Keratinocyte (primary cell): ENCODE measurements around the gene TSBP1. TPM values are rescaled to one million over a fixed set of nuclear protein-coding genes. Genes with fewer than 3 reads are reported as not detected.

Source experiments
- DNase-seq: peaks from one replicate; pipeline ENCODE4 v3.0.0-alpha.2; 2011; ENCODE audit warnings: low read depth, missing footprints, low spot score
- FAIRE-seq: peaks from 2 replicates; lab custom pipeline; 2011; peaks lifted over from hg19 to GRCh38; lab: Jason Lieb, UNC
- H2AFZ ChIP-seq: 2 replicates; pipeline ENCODE4 v1.6.0; 2012; ENCODE audit warnings: low read length, control low read depth, inconsistent platforms; ENCODE audit not compliant: control insufficient read depth
- H3K27ac ChIP-seq: 2 replicates; pipeline ENCODE4 v1.5.1; 2011; ENCODE audit warnings: low read length; ENCODE audit not compliant: control insufficient read depth, insufficient read depth
- H3K27me3 ChIP-seq: 3 replicates; pipeline ENCODE4 v1.6.0; 2011; ENCODE audit warnings: low read length; ENCODE audit not compliant: control insufficient read depth, insufficient read depth; ENCODE audit errors: extremely low read depth
- H3K36me3 ChIP-seq, 2 experiments: 2 replicates in 1 of 2; 3 replicates in 1 of 2; pipeline ENCODE4 v1.5.1; 2011; ENCODE audit warnings: low read length in 2 of 2, mild to moderate bottlenecking in 1 of 2; ENCODE audit not compliant: control insufficient read depth in 2 of 2, insufficient read depth in 2 of 2; ENCODE audit errors: extremely low read depth in 1 of 2
- H3K4me1 ChIP-seq: 3 replicates; pipeline ENCODE4 v1.5.1; 2011; ENCODE audit warnings: low read length; ENCODE audit not compliant: control insufficient read depth, insufficient read depth; ENCODE audit errors: extremely low read depth
- H3K4me2 ChIP-seq: 3 replicates; pipeline ENCODE4 v1.6.0; 2011; ENCODE audit warnings: low read depth, low read length; ENCODE audit not compliant: control insufficient read depth, insufficient read depth; ENCODE audit errors: extremely low read depth
- H3K4me3 ChIP-seq, 3 experiments: fragments of 200-600 bp in 1 of 3; sonication (generic) in 1 of 3; 2 replicates in 2 of 3; 3 replicates in 1 of 3; pipeline ENCODE4 v1.5.1; 2011 to 2016; ENCODE audit warnings: low read length in 3 of 3, mild to moderate bottlenecking in 3 of 3, control low read depth in 2 of 3, inconsistent platforms in 1 of 3, low read depth in 1 of 3, mixed read lengths in 1 of 3, mixed run types in 1 of 3, moderate library complexity in 1 of 3; ENCODE audit not compliant: control insufficient read depth in 2 of 3, insufficient read depth in 2 of 3; ENCODE audit errors: extremely low read depth in 1 of 3
- H3K79me2 ChIP-seq: 2 replicates; pipeline ENCODE4 v1.6.0; 2012; ENCODE audit warnings: low read length; ENCODE audit not compliant: control insufficient read depth, insufficient read depth
- H3K9ac ChIP-seq: 3 replicates; pipeline ENCODE4 v1.6.0; 2011; ENCODE audit warnings: low read length; ENCODE audit not compliant: control insufficient read depth, insufficient read depth; ENCODE audit errors: extremely low read depth
- H3K9me1 ChIP-seq: 3 replicates; pipeline ENCODE4 v1.6.0; 2011; ENCODE audit warnings: low read length; ENCODE audit not compliant: control insufficient read depth, insufficient read depth; ENCODE audit errors: extremely low read depth
- H3K9me3 ChIP-seq: 2 replicates; pipeline ENCODE4 v1.5.1; 2012; ENCODE audit warnings: low read depth, low read length; ENCODE audit not compliant: control insufficient read depth
- H4K20me1 ChIP-seq: 3 replicates; pipeline ENCODE4 v1.6.0; 2011; ENCODE audit warnings: low read length; ENCODE audit not compliant: control insufficient read depth, insufficient read depth; ENCODE audit errors: extremely low read depth
- EZH2 ChIP-seq: IDR thresholded peaks from one replicate; pipeline ENCODE4 v1.6.1; 2012; ENCODE audit warnings: inconsistent platforms, mild to moderate bottlenecking, low read length, moderate library complexity
- dilution Hi-C: fragments of 300-500 bp; cut with MboI; formaldehyde crosslinking; loops from one replicate; pipeline ENCODE4 v1.7.0; 2020; ENCODE audit warnings: low sequenced_read_pairs; ENCODE audit not compliant: extremely low pct_ligation_motif_present
- polyA plus RNA-seq, 5 experiments: library from polyadenylated mRNA; depleted of rRNA in 3 of 5; stranded (reverse) in 3 of 5; stranded (forward) in 1 of 5; unstranded in 1 of 5; fragments of >200 nt; gene quantifications; 1 replicate in 1 of 5; 2 replicates in 3 of 5; 3 replicates in 1 of 5; pipeline versions ENCODE4 v1.2.1 to v1.2.3, GENCODE V29; 2011 to 2012; ENCODE audit warnings: missing spikeins in 2 of 5, low read depth in 1 of 5, low replicate concordance in 1 of 5
- TF ChIP-seq, protein P1 (sequence below), 3 experiments: IDR thresholded peaks in 1 of 3; conservative IDR thresholded peaks in 1 of 3; optimal IDR thresholded peaks in 1 of 3; 2 replicates in 2 of 3; 3 replicates in 1 of 3; pipeline versions ENCODE3 to v1.5.1; 2011; ENCODE audit warnings: low read length in 3 of 3, mild to moderate bottlenecking in 3 of 3, moderate library complexity in 2 of 3, control low read depth in 1 of 3, inconsistent platforms in 1 of 3; ENCODE audit not compliant: insufficient read depth in 2 of 3; ENCODE audit errors: extremely low read depth in 1 of 3

The TSBP1 gene
- polyA plus RNA-seq, 1 donor (not counting 4 experiments of a cell fraction or from before 2014, with no cell fraction given) = not detected

DNA sequence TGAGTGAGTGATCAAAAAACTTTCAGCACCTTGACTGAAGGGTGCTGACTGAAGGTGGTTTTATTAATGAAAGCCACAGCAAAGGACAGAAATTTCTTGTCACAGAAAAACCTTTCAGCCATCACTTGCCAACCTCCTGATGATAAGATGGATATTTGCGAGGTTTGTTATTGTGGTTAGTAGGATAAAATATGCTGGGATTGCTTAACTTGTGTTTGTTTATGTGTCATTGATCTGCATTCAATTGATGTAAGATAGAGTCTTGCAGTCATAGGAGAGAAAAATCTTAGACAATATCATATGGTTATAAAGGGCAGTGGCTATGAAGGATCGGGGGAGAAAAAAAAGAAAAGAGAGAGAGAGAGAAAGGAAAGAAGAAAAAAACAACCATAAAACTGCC is 1.2 kb downstream of the TSBP1 start:
- dilution Hi-C loops = no loop called here
- Histone ChIP-seq H3K9me3 (no peaks in the 10 kb centered on the region), H3K4me3 (no peak overlapping the region), H3K4me1 (peaks cover 18% of the 10 kb centered on the region), H3K36me3 (no peaks in the 10 kb centered on the region), H3K27ac (no peak overlapping the region), H3K9ac (no peak overlapping the region), H3K9me1 (no peaks in the 10 kb centered on the region), H4K20me1 (no peaks in the 10 kb centered on the region), H3K4me2 (no peak overlapping the region), H2AFZ (no peak overlapping the region), H3K79me2 (no peaks in the 10 kb centered on the region), H3K27me3 (no peaks in the 10 kb centered on the region)
- TF ChIP-seq, protein P1, sequence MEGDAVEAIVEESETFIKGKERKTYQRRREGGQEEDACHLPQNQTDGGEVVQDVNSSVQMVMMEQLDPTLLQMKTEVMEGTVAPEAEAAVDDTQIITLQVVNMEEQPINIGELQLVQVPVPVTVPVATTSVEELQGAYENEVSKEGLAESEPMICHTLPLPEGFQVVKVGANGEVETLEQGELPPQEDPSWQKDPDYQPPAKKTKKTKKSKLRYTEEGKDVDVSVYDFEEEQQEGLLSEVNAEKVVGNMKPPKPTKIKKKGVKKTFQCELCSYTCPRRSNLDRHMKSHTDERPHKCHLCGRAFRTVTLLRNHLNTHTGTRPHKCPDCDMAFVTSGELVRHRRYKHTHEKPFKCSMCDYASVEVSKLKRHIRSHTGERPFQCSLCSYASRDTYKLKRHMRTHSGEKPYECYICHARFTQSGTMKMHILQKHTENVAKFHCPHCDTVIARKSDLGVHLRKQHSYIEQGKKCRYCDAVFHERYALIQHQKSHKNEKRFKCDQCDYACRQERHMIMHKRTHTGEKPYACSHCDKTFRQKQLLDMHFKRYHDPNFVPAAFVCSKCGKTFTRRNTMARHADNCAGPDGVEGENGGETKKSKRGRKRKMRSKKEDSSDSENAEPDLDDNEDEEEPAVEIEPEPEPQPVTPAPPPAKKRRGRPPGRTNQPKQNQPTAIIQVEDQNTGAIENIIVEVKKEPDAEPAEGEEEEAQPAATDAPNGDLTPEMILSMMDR (optimal IDR thresholded peaks at IDR 0.05 in 1 of 3, IDR thresholded peaks at IDR 0.05 in 1 of 3, conservative IDR thresholded peaks at IDR 0.05 in 1 of 3; ENCODE audit: extremely low read depth in 1 of 3, insufficient read depth in 2 of 3, low read length in 3 of 3) = no peak
- no peak for TF ChIP-seq EZH2
- FAIRE-seq = no peak
- DNase-seq = no peak

DNA sequence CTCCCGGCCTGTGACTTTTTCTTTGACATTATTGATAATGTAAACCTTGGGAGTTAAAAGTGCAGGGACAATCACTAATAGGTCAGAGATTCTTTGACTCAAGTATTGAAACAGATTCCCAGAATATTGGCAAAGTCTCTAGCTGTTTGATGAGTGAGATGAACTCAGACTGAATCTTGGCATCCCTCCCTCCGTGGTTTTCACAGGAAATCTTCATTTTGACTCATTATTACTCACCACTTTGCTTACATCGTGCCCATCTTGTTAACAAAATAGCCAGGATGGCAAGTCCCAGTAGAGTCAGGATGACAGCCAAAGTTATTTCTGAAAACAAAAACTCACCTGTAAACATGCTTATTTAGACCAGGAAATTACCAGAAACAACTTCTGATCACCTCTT is 2.0 kb downstream of the TSBP1 start:
- Histone ChIP-seq H3K79me2 (no peaks in the 10 kb centered on the region), H3K9ac (no peak overlapping the region), H3K4me3 (no peak overlapping the region), H2AFZ (no peak overlapping the region), H3K9me1 (no peaks in the 10 kb centered on the region), H3K4me2 (peak overlapping the region; percentile 28), H3K36me3 (no peaks in the 10 kb centered on the region), H4K20me1 (no peaks in the 10 kb centered on the region), H3K9me3 (no peaks in the 10 kb centered on the region), H3K27ac (peak overlapping the region; percentile 22), H3K4me1 (peaks cover 18% of the 10 kb centered on the region), H3K27me3 (no peaks in the 10 kb centered on the region)
- peak; percentile 26 for DNase-seq
- no peak for TF ChIP-seq EZH2
- TF ChIP-seq, protein P1 (optimal IDR thresholded peaks at IDR 0.05 in 1 of 3, IDR thresholded peaks at IDR 0.05 in 1 of 3, conservative IDR thresholded peaks at IDR 0.05 in 1 of 3; ENCODE audit: extremely low read depth in 1 of 3, insufficient read depth in 2 of 3, low read length in 3 of 3) = no peak
- FAIRE-seq = peak; percentile 94
- dilution Hi-C loops = no loop called here
